GM21528 (cell line): ENCODE results near the gene CCSER1.
"Not testable (repeated sequence)": the region's sequence is repeated elsewhere in the genome, so short reads cannot be mapped to it uniquely, and the experiment has no call there.

Source experiments
- ATAC-seq: cut with Tn5 transposase; IDR thresholded peaks from one replicate; pipeline ENCODE4 v1.9.1; 2021; ENCODE audit warnings: mild to moderate bottlenecking, moderate library complexity; ENCODE audit not compliant: unreplicated experiment, low FRiP score

CCSER1 gene

GRCh38 chr4:90421161-90421560 lies 294.0 kb downstream of the CCSER1 start:
- ATAC-seq = no peak

- ATAC-seq = no peak
Observed at GRCh38 chr4:90425893-90426292, 298.7 kb downstream of the CCSER1 start.

DNA sequence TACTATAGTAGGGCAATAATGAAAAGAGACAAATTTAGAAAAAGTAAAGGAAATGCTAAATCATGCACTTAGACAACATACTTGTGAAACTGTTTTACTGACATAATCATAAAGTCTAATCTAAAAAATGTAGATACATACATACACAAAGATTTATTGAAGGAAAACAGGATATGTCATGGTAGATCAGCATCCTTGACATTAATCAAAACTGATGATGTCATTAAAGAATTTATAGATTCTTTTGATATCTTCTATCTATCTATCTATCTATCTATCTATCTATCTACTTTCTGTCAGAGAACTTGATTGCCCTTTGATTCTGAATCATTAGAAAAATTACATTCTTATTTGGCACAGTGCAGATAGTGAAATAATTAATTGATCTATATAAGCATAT lies 311.3 kb downstream of the CCSER1 start:
- no peak for ATAC-seq

DNA sequence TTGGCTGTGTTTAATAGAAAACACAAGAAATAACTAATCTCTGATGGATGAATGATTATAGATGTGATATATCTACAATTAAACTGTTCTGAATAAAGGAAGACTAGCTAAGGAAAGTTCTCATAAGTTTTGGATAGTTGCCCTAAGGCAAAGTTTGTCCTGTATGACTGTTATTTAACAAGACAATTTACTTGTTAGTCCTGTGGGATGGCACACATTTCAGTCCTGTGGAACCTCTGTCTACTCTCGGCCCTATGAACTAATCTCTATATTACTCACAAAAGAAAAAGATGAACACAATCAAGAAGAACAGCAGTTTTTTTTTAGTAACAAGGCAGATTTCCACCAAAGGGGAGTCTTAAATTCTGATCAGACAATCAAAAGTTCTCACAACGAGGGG lies 314.6 kb downstream of the CCSER1 start:
- no peak for ATAC-seq

GRCh38 chr4:90442619-90443018 lies 315.4 kb downstream of the CCSER1 start:
- ATAC-seq = no peak

DNA sequence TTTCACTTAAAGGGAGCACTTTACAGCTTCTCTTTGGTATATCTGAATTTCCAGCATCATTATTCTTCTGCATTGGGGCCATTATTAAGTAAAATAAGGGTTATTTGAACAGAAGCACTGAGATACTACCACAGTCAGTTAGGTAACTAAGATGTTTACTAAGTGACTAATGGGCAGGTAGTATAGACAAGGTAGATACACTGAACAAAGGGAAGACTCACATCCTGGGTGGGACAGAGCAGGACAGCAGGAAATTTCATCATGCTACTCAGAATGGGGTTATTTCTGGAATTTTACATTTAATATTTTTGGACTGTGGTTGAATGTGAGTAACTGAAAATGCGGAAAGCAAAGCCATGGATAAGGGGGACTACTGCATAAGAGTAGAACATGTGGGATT lies 316.0 kb downstream of the CCSER1 start:
- ATAC-seq = no peak

DNA sequence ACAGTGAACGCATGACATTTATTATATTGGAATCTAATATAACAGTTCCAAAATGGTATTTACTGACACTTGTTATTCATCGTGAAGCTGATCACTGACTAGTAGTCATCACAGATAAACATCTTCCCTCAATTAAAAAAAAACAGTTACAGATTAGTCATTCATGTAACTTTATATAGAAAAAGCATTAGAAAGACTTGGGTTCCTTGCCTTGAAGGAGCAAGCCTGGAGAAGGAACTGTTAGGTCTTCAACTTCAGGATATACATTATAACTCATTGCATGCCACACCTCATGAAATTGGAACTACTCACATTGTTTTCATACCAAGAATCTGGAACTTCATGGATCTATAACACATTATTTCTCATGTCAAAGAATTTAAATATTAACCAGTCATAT lies 317.7 kb downstream of the CCSER1 start:
- ATAC-seq = no peak

DNA sequence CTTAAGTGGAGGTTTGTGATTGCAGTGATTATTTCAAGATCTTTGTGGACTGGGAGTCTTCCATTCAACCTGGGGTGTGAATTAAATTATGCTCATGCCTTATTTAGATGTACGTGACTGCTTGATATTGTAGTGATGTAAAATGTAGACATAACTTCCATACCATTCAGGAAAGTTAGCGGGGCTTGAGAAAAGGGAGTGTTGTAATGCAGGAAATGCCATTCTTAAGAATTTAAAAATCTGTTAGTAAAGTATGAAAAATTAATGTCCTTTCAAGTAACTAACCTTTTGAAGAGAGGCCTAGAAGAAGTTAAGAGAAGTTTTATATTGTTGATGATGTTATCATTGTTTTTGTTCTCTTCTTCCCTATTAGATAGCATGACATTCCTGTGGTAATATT lies 318.2 kb downstream of the CCSER1 start:
- ATAC-seq = no peak

DNA sequence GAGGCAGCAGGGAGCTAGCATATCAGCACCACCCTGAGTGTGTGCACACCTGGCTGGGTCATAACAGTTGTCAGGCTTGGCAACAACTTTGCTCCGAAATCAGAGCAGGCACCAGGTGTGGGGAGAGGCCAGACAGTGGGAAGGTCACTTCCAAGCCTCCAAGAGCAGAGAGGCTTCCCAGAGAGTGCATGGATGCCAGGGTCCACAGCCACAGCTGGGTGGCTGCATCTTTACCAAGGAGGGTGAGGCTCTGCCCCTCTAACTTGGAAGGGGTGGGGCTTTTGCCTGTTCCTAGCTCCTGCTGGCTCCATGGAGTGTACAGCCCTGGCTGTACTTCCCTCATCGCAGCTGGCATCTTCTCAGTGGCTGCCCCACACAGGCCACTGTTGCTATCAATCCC lies 322.4 kb downstream of the CCSER1 start:
- no peak for ATAC-seq

DNA sequence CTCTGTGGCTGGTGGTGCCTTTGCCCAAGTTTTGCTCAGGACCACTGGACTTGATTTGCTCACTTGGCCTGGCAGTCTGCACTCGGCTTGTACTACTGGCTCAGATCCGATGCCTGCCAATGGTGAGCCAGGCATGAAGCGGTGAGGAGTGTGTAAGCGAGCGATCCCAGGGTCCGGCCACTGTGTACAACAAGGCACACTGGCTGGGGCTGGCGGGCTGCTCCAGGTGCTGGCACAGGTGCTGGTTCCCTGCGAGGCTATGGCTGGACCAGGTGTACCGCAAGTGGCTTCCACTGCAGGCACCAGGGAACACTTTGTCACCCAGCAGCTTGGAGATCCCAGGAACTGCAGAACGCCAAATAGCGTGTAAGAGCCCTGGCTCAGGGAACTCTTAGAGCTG lies 329.7 kb downstream of the CCSER1 start:
- no peak for ATAC-seq

- no peak for ATAC-seq
Observed at GRCh38 chr4:90457817-90458216, 330.6 kb downstream of the CCSER1 start.

- ATAC-seq = no peak
Observed at GRCh38 chr4:90458576-90458975, 331.4 kb downstream of the CCSER1 start.

GRCh38 chr4:90474484-90474883 lies 347.3 kb downstream of the CCSER1 start:
- ATAC-seq = no peak

GRCh38 chr4:90476019-90476418 lies 348.8 kb downstream of the CCSER1 start:
- ATAC-seq = no peak

GRCh38 chr4:90476586-90476985 lies 349.4 kb downstream of the CCSER1 start:
- no peak for ATAC-seq

GRCh38 chr4:90484894-90485293 lies 357.7 kb downstream of the CCSER1 start:
- not testable (repeated sequence) for ATAC-seq

GRCh38 chr4:90486346-90486745 lies 359.2 kb downstream of the CCSER1 start:
- ATAC-seq = no peak

GRCh38 chr4:90495211-90495610 lies 368.0 kb downstream of the CCSER1 start:
- ATAC-seq = no peak

DNA sequence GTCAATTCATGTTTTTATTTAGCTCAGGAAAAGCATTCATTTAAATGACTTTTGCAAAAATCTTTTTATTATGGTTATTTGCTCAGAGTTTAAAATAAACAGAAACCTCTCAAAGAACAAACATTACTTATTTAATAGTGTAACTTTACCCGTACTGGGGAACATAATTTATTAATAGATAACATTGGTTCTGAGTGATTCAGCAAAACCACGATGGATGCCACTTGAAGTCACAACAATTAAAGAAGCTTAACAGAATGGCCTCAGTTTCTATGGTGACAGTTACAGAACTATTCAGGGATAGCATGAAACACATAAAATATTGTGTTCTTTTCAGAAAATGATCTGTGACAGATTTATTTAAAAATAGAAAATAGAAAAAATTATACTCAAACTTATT lies 368.7 kb downstream of the CCSER1 start:
- ATAC-seq = no peak

DNA sequence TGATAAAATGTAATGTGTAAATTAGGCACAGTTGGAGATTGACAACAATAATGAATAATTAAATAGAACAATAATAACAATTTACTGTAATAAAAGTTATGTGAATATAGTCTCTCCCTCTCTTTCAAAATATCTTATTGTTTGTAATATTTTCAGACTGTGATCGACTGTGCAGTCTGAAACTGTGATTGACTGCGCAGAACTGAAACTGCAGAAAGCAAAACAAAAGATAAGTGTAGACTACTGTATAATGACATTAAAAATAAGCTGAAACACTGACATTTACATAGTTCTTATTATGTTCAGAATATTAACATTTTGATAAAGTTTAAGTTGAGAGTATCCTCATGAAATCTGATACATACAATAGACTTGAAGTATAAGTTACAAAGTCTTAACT lies 371.0 kb downstream of the CCSER1 start:
- no peak for ATAC-seq

GRCh38 chr4:90503677-90504076 lies 376.5 kb downstream of the CCSER1 start:
- ATAC-seq = no peak

- ATAC-seq = no peak
Observed at GRCh38 chr4:90515191-90515590, 388.0 kb downstream of the CCSER1 start.

DNA sequence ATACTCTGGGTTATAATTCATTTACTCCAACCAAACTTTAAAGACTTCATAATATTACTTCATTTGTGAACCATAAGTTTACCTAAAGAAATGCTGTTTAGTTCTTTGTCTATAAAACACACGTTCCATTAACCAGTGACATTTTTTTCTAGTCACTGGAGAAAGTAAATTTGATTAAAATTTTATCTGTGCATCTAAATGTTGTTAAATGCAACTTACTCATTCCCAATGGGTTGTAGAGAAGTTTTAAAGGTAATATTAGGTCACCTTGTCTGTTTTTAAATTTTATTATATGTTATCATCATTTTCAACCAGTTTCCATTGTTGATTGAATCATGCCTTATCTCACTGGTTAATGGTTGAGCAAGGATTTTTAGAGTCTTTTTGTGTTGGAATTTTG lies 401.4 kb downstream of the CCSER1 start:
- ATAC-seq = no peak
